ENCODE measurements around the gene KLHL24. TPM values are rescaled to one million over a fixed set of nuclear protein-coding genes. Genes with fewer than 3 reads are reported as not detected.

KLHL24 gene, protein sequence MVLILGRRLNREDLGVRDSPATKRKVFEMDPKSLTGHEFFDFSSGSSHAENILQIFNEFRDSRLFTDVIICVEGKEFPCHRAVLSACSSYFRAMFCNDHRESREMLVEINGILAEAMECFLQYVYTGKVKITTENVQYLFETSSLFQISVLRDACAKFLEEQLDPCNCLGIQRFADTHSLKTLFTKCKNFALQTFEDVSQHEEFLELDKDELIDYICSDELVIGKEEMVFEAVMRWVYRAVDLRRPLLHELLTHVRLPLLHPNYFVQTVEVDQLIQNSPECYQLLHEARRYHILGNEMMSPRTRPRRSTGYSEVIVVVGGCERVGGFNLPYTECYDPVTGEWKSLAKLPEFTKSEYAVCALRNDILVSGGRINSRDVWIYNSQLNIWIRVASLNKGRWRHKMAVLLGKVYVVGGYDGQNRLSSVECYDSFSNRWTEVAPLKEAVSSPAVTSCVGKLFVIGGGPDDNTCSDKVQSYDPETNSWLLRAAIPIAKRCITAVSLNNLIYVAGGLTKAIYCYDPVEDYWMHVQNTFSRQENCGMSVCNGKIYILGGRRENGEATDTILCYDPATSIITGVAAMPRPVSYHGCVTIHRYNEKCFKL
- total RNA-seq = 46.4 and 59.9 TPM in 2 replicates

GRCh38 chr3:183635431-183636220 lies at the start of gene KLHL24:
TSS of gene KLHL24 (plus strand) at chr3:183635623. CDS start at chr3:183650357, 14,734 bp downstream.

GRCh38 chr3:183697610-183698317 lies 62.3 kb downstream of the KLHL24 start, which contains the start of gene YEATS2:
TSS of gene YEATS2 (plus strand) at chr3:183697797. CDS start at chr3:183715163, 17,366 bp downstream.

Other genes with a start within 250 kb of the KLHL24 start
- gene MCF2L2, start 207.0 kb upstream of the KLHL24 start, total RNA-seq = 0.13 and 0.33 TPM in 2 replicates
- gene KLHL6, start 79.9 kb upstream of the KLHL24 start, total RNA-seq = under 0.01 TPM in 1 of 2 replicates, not detected in the other
- gene YEATS2, start 62.2 kb downstream of the KLHL24 start, total RNA-seq = 55.4 and 59.1 TPM in 2 replicates
- gene MAP6D1, start 190.0 kb downstream of the KLHL24 start, total RNA-seq = 2.3 and 3.1 TPM in 2 replicates
- 24.8 and 28.7 TPM in 2 replicates for gene PARL, start 249.3 kb downstream of the KLHL24 start, total RNA-seq